B cell (primary cell): ENCODE measurements around the gene TBXA2R. TPM values are rescaled to one million over a fixed set of nuclear protein-coding genes. Genes with fewer than 3 reads are reported as not detected.

Experiments used
- ATAC-seq: fragments of 200-7000 bp; cut with Tn5 transposase; one replicate; pipeline ENCODE4 v1.10.0; 2021; ENCODE audit warnings: low read depth, mild to moderate bottlenecking, moderate number of reproducible peaks, moderate library complexity
- CTCF ChIA-PET: fragments of 350-600 bp; sonication (Branson Sonifier 250); formaldehyde crosslinking; loops from one replicate; lab custom pipeline; 2021; ENCODE audit warnings: antibody characterized with exemption, inconsistent platforms; lab: Charles Lee
- POLR2A ChIA-PET: fragments of 350-600 bp; sonication (Branson Sonifier 250); formaldehyde crosslinking; loops from one replicate; lab custom pipeline; 2021; ENCODE audit warnings: antibody characterized with exemption; lab: Charles Lee
- DNase-seq: peaks from one replicate; pipeline ENCODE4 v3.0.0; 2013
- H2AFZ ChIP-seq: 2 replicates; pipeline ENCODE4 v1.6.1; 2012; ENCODE audit warnings: mild to moderate bottlenecking, low read depth, low read length; ENCODE audit not compliant: insufficient read depth, poor library complexity, severe bottlenecking
- H3K27ac ChIP-seq, 2 donors: 1 replicate in 1 of 2; 2 replicates in 1 of 2; pipeline ENCODE4 v1.5.1; 2012 to 2013; ENCODE audit warnings: low read length in 2 of 2, mild to moderate bottlenecking in 2 of 2, moderate library complexity in 1 of 2
- H3K27me3 ChIP-seq, 4 experiments: fragments of 200-600 bp in 1 of 4; sonication (generic) in 1 of 4; replicated peaks in 1 of 4; 1 replicate in 2 of 4; 2 replicates in 2 of 4; pipeline versions ENCODE4 v1.6.1 to v1.7.0; 2013 to 2016; ENCODE audit warnings: low read length in 3 of 4, mild to moderate bottlenecking in 2 of 4, mixed read lengths in 1 of 4, moderate library complexity in 1 of 4; ENCODE audit not compliant: insufficient read depth in 4 of 4, control insufficient read depth in 3 of 4; ENCODE audit errors: control extremely low read depth in 1 of 4
- H3K36me3 ChIP-seq, 2 experiments: replicated peaks in 1 of 2; 1 replicate in 1 of 2; 2 replicates in 1 of 2; pipeline versions ENCODE4 v1.6.1 to v1.7.1; 2013; ENCODE audit warnings: low read length in 1 of 2; ENCODE audit not compliant: insufficient read depth in 2 of 2, control insufficient read depth in 1 of 2; ENCODE audit errors: control extremely low read depth in 1 of 2, extremely low read depth in 1 of 2
- H3K4me1 ChIP-seq, 2 donors: fragments of 200-600 bp in 1 of 2; sonication (generic) in 1 of 2; 1 replicate in 1 of 2; 2 replicates in 1 of 2; pipeline versions ENCODE4 v1.5.1 to v1.6.1; 2013 to 2017; ENCODE audit warnings: low read length in 2 of 2; ENCODE audit not compliant: control insufficient read depth in 2 of 2, insufficient read depth in 2 of 2
- H3K4me2 ChIP-seq: replicated peaks from 2 replicates; pipeline ENCODE3; 2012; ENCODE audit warnings: mild to moderate bottlenecking, low read depth, low read length; ENCODE audit not compliant: poor library complexity, severe bottlenecking
- H3K4me3 ChIP-seq, 5 experiments: fragments of 200-600 bp in 1 of 5; sonication (generic) in 1 of 5; 1 replicate in 3 of 5; 2 replicates in 2 of 5; pipeline versions ENCODE4 v1.5.1 to v1.7.0; 2011 to 2016; ENCODE audit warnings: low read length in 4 of 5, mild to moderate bottlenecking in 4 of 5, low read depth in 2 of 5, control low read depth in 1 of 5, moderate library complexity in 1 of 5; ENCODE audit not compliant: insufficient read depth in 1 of 5; ENCODE audit errors: control extremely low read depth in 1 of 5, extremely low read depth in 1 of 5
- H3K79me2 ChIP-seq: fragments of 200-600 bp; sonication (generic); one replicate; pipeline ENCODE4 v1.6.0; 2016; ENCODE audit warnings: low read length; ENCODE audit not compliant: control insufficient read depth, insufficient read depth
- H3K9ac ChIP-seq: fragments of 200-600 bp; sonication (generic); 2 replicates; pipeline ENCODE4 v1.6.1; 2017; ENCODE audit warnings: mild to moderate bottlenecking, low read length, moderate library complexity
- H3K9me3 ChIP-seq, 3 donors: one replicate each; pipeline versions ENCODE4 v1.6.1 to v1.7.1; 2013; ENCODE audit warnings: low read length in 2 of 3; ENCODE audit not compliant: control insufficient read depth in 2 of 3, insufficient read depth in 1 of 3; ENCODE audit errors: control extremely low read depth in 1 of 3
- H4K20me1 ChIP-seq: 2 replicates; pipeline ENCODE4 v1.6.0; 2012; ENCODE audit warnings: mild to moderate bottlenecking, low read length; ENCODE audit not compliant: insufficient read depth, control insufficient read depth, poor library complexity, severe bottlenecking
- H3K27ac Mint-ChIP-seq: one replicate; pipeline ENCODE4 v1.8.0; 2021; ENCODE audit warnings: mixed read lengths
- H3K27me3 Mint-ChIP-seq: one replicate; pipeline ENCODE4 v1.8.0; 2021; ENCODE audit warnings: mixed read lengths
- H3K4me1 Mint-ChIP-seq: one replicate; pipeline ENCODE4 v1.8.0; 2021; ENCODE audit warnings: mixed read lengths
- H3K4me3 Mint-ChIP-seq: one replicate; pipeline ENCODE4 v1.8.0; 2021; ENCODE audit warnings: mixed read lengths
- H3K9me3 Mint-ChIP-seq: one replicate; pipeline ENCODE4 v1.8.0; 2022; ENCODE audit warnings: mixed read lengths; ENCODE audit not compliant: insufficient read depth
- CTCF ChIP-seq: fragments of 200-600 bp; IDR thresholded peaks from one replicate; pipeline ENCODE4 v1.8.0; 2022; ENCODE audit warnings: antibody characterized with exemption, mild to moderate bottlenecking
- EZH2 ChIP-seq: IDR thresholded peaks from 2 replicates; pipeline ENCODE4 v1.6.1; 2012; ENCODE audit warnings: borderline replicate concordance, low read depth, mild to moderate bottlenecking, moderate library complexity, low read length; ENCODE audit not compliant: insufficient read depth, poor library complexity, severe bottlenecking
- WGBS: methylation state at CpG from one replicate; pipeline ENCODE4 v1.1.5; 2013; ENCODE audit warnings: missing lambda C conversion rate; ENCODE audit not compliant: insufficient coverage; 5-methylcytosine and 5-hydroxymethylcytosine counted together
- intact Hi-C: fragments of 100-400 bp; cut with micrococcal nuclease; formaldehyde crosslinking; loops from one replicate; pipeline ENCODE4 v1.10.0; 2022
- polyA plus RNA-seq: library from polyadenylated mRNA; depleted of rRNA; stranded (reverse); fragments of >200 nt; gene quantifications from 2 replicates; pipeline ENCODE4 v1.2.3, GENCODE V29; 2012
- total RNA-seq, 2 donors: library from RNA; stranded (reverse); fragments of 120-200 nt in 1 of 2; gene quantifications; 1 replicate in 1 of 2; 2 replicates in 1 of 2; pipeline versions ENCODE4 v1.2.3 to v1.2.4, GENCODE V29; 2013 to 2022

Gene TBXA2R
- total and polyA plus RNA-seq, 2 donors (not counting 1 experiment from before 2014, with no cell fraction given) = 3.9 to 7.9 TPM

GRCh38 chr19:3651684-3652083, 45.0 kb upstream of the TBXA2R start:
- Histone ChIP-seq H3K9ac (no peak overlapping the region), H3K4me2 (no peak overlapping the region), H3K27ac (no peak overlapping the region), H2AFZ (no peak overlapping the region), H3K79me2 (no peaks in the 10 kb centered on the region), H3K27me3 (no peaks in the 10 kb centered on the region), H4K20me1 (no peaks in the 10 kb centered on the region), H3K4me1 (peaks cover 0 to 12% of the 10 kb centered on the region in 2 donors), H3K36me3 (peaks cover 0 to 18% of the 10 kb centered on the region in 2 experiments), H3K9me3 (peaks cover 0 to 1% (median 0%) of the 10 kb centered on the region in 3 donors), H3K4me3 (no peak overlapping the region)
- Mint-ChIP-seq H3K4me3 (no peak overlapping the region), H3K27ac (no peak overlapping the region), H3K27me3 (no peaks in the 10 kb centered on the region), H3K4me1 (no peaks in the 10 kb centered on the region), H3K9me3 (no peaks in the 10 kb centered on the region)
- over 99% methylated on average over 32 of the region's 33 CpGs for WGBS
- DNase-seq = no peak
- ChIA-PET CTCF (no interaction called here), POLR2A (no interaction called here)
- ATAC-seq = no peak
- no peak for TF ChIP-seq EZH2
- no peak for TF ChIP-seq CTCF
- intact Hi-C loops = no loop called here

- Histone ChIP-seq H2AFZ (no peak overlapping the region), H3K4me1 (no peaks in the 10 kb centered on the region), H3K9me3 (no peaks in the 10 kb centered on the region), H3K79me2 (no peaks in the 10 kb centered on the region), H3K4me3 (no peak overlapping the region), H3K27ac (no peak overlapping the region), H3K9ac (no peak overlapping the region), H4K20me1 (no peaks in the 10 kb centered on the region), H3K4me2 (no peak overlapping the region), H3K27me3 (no peaks in the 10 kb centered on the region), H3K36me3 (peaks cover 0 to 20% of the 10 kb centered on the region in 2 experiments)
- H3K4me3 Mint-ChIP-seq = no peak overlapping the region
- H3K27ac Mint-ChIP-seq = no peak overlapping the region
- DNase-seq = no peak
- no peak for TF ChIP-seq EZH2
- no peak for TF ChIP-seq CTCF
- ChIA-PET CTCF (no interaction called here), POLR2A (no interaction called here)
- H3K27me3 Mint-ChIP-seq = no peaks in the 10 kb centered on the region
- no peaks in the 10 kb centered on the region for H3K4me1 Mint-ChIP-seq
- H3K9me3 Mint-ChIP-seq = no peaks in the 10 kb centered on the region
- intact Hi-C loops = no loop called here
- no peak for ATAC-seq
- 97% methylated on average over 16 of the region's 16 CpGs for WGBS
Measured at GRCh38 chr19:3649888-3650287, 43.2 kb upstream of the TBXA2R start.
